NCI-H2227 (cell line): Measurements from ENCODE around the gene CRIP3.

Experiments
- DNase-seq: peaks from one replicate; lab custom pipeline; 2025; ENCODE audit not compliant: unreplicated experiment; lab: John Stamatoyannopoulos, UW

Gene CRIP3

DNA sequence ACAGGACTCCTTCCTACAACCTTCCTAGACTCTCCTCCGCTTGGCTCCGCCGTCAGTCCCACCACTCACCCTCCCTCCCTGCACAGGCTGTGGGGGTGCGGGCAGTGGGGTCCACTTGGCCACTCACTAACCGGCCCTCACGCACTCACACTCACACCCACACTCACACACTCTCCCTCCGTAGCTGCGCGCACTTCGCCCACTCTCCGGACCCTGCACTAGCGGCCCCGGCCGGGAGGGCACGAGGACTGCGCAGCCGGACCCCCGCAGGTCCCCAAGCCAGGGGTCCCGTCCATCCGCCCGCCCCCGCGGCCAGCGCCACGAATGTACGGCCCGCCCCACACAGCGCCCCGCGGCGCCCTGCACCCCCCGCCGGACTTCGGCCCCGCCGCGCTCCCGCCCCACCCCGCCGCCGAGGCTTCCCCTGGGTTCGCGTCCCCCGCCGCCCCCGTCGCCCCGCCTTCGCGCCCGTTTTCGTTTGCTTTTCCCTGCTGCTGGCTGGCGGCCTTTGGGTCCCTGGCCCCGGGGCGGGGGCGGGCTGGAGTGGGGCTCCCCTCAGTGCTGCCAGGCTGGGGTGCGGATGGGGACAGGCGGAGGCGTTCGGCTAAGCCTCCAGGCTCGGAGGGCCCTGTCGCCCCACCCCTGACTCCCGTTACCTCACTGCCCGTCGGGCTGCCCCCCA, 33.6 kb downstream of the CRIP3 start:
- no peak for DNase-seq

DNA sequence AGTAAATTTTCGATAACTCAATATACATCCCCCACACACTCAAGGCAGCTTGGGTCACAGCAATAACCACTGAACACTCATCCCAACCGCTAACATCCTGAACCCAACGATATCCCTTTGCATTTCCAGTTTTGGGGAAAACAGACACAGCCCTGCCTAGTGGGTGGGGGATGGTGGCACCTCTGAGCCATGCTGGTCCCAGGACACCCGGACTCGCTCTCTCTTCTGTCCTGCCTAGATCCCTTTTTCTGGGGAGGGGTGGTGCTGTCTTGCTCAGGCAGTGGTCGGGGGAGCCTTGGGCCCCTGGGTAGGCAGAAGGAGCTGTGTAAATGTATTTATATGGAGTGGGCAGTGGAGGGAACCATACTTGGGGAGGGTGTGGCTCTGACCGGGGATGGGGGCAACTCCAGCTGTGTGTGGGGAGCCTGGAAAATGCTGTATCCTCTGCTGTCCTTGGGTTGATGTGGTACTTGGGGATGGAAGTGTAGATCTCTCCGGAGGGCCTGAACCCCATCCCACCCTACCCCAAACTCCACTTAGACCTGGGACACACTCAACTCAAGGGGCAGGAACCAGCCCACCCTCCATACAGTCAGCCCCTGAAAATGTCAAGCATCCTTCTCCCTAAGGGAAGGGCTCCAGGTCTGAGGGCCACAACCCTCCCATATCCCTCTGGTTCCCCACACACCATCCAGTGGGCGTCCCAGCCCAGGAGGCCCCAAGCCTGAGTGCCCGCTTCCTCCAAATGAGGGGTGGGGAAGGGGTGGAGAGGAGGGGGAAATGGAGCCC, 34.3 kb downstream of the CRIP3 start:
- DNase-seq = no peak

DNA sequence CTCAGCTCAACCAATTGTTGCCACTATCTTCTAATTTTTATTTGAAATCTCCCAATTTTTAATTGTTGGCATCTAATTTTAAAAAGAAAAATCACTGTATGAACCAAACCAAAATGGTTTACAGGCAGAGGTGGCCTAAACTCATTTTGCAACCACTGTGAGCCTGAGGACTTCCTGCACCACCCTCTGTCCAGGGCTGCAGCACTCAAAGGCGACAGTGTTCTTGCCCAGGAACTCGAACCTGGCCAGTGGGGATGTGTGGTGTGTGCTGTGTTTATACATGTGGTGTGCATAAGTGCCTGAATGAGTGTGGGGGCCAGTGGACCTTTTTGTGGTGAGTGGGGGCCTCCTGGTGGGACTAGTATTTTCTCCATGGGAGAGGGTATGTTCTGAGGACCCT, 34.9 kb downstream of the CRIP3 start:
- DNase-seq = no peak

DNA sequence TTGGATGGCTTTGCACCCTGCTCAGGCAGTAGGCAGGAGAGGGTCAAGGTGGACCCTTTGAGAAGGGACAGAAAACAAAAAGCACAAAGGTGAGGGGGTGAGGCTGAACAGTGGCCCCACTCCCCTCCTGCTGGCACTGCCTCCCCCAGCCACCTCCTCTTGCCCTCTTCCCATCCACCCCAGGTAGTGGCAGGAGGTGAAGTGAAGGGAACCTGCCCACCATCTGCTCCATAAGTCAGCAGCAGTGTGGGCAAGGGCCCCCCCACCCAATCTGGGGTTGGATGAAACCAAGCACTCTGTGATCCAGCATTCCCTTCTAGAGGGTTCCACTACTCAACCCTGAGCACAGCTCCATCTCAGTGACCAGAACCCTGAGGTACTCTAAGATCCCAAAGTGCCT, 36.7 kb downstream of the CRIP3 start:
- no peak for DNase-seq

DNA sequence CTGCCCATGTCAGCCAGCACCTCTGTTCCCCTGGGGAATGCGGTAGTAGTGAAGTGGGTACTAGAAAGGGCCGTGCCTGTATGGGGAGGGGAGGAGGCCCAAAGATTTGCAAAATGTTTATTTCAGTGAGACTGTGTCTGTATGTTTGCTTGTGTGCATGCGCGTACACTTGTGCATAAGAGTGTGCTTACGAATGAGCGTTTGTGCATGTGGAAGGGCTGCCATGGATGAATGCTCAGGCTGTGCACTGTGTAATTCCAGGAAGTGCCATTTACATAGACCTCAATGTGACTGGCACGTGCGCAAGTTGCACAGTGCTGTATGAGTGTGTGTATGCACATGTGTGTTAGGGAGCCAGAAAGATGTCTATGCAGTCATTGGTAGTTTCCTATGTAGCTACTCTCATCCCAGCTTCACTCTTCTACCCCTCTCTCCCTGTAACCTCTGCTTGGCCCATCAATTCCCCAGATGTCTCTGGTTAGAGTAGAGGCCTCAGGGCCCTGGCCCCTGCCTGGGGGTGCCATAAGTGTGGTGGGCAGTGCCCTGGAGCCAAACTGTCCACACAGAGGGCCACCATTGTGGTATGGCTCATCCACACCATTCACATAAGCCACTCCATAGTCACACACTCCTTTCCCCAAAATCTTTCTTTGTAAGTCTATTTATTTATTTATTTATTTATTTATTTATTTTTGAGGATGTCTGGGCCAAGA, 37.4 kb downstream of the CRIP3 start:
- no peak for DNase-seq

DNA sequence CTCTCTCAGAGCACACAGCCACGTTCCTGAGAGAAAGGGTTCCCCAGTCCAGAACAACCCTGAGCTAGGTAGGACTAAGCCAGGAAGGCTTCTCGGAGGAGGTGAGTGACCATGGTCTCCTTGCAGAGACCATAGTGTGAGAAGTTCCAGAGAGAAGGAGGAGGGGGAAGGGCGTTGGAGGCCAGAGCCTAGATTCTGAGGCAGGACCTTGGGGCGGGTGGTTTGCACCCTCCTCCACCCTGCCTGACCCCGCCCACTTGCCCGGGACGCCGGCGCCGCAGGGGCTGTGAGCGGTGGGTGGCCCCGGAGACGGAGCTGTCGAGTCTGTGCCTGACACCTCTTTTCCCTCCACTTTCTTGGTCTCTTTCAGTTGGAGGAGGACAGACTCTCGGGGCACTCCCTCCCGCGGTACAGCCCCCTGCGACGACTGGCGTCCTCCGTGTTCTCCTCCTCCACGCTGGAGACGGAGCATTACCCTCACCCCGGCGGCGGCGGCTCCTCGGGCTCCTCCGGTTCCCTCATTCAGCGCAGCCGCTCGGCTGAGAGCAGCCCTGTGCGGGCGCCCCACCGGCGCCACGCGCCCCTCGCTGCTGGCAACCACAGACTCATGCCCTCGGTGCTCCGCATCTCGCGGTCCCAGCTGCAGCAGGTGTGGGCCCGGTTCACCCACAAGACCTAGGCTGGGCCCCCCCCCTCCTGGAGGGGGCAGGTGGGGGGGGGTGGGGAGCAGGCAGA, 39.2 kb downstream of the CRIP3 start:
- no peak for DNase-seq

DNA sequence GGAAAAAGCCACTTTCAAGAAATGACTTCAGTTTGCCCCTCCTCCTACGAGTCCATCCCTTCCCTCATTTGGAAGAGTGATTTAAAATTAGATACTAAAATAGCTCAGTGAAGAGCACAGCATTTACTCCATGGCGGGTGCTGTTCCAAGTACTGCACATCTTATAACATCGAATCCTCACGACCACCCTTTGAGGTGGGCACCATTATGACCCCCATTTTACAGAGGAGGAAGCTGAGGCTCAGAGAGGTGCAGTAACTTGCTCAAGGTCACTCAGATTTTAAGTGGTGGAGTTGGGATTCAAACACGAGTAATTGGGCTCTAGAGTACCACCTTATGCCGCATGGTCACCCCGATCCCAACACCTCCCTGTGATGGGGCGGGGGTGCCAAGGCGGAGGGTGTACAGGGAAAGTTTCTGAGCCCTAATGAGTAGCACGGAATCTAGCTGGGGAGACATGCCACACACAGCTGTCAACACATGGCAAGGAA, 39.8 kb downstream of the CRIP3 start:
- no peak for DNase-seq

DNA sequence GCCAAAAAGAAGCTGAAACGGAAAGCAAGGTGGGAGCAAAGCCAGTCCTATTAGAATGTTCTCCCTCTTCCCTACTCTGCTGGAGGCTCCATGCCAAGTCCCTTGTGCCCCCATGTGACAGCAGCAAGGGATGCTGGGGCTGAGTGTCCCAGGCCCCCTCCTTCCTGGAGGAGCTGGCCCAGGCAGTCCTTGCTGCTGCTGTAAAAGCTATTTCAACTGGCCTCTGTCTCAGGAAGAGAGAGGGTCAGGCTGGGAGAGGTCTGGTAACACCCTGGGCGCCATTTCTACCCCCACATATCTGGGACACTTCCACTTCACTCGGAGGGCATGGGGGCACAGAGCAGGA, 40.3 kb downstream of the CRIP3 start:
- no peak for DNase-seq

DNA sequence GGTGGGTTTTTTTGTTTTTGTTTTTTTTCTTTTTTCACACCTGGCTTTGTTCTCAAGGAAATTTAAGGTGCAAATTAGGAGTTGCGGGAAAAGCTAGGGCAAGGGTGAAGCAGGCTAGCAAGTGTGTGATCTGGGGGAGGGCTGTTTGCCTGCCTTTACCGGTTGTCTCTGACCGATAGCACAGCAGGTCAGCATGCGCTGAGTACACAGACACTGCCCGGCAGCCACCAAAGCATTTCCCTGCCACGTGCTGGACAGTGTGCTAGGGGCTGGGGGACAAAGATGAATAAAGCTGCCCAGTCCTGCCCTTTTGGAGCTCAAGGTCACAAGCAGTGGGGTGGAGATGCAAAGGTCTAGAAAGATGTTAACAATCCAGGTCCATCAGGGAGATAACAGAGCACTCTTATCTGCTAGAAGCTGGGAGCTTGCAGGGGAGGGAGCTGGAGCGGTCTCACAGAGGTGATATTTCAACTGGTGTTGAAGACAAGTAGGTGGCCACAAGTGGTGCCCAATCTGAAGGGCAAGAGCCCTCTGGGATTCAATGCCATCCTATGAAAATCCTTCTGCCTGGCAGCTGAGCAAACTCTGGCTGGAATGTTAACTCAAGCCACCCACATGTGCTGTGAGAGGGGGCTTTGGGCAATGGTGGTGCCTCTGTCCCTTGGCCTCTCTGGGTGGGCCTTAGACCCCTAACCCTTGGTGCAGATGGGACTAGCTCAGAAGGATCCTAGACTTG, 40.8 kb downstream of the CRIP3 start:
- no peak for DNase-seq

DNA sequence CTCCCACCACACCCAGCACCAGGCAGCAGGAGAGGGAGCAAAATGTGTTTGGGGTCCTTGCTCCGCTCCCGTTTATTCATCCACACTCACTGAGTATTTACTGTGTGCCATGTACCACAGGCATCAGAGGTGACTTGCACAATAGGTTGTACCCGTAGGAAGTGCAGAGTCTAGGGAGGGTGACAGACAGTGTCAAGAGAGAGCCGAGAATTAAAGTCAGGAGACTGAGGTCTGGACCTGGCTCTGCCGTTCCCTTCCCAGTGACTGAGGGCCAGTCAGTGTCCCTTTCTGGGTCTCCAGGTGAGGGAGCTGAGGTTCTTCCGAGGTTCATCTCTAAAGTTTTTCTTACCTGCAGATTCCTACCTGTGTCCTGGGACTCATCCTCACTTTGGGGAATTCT, 43.1 kb downstream of the CRIP3 start:
- DNase-seq = no peak

DNA sequence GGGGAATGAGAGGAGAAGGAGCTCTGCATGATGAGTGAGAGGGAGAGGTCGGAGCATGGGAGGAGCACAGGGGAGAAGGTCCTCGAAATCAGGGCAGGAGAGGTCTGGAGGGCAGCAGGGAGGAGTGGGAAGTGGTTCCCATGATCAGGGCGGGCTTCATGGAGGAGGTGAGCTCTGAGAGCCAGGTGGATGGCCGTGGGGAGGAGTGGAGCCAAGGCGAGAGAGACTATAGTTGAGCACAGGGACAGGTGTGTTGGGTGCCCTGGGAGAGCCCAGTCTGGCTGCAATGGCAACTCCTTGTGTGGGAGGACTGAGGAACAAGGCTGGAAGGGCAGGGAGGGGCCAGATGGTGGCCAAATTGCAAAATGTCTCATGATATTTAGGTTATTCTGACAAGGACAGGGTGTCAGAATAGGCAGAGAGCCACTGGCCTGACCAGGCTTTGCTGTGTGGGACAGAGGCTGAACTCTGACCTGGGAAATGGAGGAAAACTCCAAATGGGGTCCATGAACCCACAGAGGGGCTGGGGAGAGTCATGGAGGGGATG, 44.0 kb downstream of the CRIP3 start:
- no peak for DNase-seq

DNA sequence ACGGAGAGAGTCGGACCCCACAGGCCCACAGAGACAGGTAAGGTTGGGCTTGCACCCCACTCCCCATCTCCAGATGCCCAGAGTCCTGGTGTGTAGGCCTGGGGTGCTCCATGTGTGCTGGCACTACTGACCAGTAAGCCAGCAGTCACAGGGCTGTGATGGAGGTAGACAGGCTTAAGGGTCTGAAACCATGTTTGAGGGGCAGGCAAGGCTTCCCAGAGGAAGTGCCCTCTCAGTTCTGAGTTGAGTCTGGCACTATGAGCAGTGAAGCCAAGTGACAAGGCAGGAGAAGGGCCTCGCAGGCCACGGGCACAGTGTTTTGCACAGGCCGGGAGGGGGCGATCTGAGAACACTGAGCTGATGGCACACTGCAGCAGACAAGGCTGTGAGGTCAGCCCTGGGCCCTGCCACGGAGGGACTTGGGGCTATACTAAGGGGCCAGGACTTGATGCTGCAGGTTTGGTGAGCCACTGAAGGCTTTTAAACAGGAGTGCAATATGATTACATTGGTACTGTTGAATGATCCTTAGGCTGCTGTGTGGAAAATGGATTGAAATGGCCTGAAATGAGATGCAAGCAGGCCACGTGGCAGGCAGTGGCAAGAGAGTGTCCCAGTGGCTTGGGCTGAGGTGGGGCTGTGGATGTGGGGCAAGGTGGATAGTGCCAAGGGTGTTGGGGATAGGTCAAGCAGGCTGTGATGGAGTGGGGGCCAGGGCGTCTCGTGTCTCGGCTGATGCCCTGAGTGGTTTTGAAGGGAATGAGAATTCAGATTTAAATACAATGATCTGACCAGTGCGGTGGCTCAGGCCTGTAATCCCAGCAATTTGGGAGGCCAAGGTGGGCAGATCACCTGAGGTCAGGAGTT, 45.1 kb downstream of the CRIP3 start:
- DNase-seq = peak; percentile 29

DNA sequence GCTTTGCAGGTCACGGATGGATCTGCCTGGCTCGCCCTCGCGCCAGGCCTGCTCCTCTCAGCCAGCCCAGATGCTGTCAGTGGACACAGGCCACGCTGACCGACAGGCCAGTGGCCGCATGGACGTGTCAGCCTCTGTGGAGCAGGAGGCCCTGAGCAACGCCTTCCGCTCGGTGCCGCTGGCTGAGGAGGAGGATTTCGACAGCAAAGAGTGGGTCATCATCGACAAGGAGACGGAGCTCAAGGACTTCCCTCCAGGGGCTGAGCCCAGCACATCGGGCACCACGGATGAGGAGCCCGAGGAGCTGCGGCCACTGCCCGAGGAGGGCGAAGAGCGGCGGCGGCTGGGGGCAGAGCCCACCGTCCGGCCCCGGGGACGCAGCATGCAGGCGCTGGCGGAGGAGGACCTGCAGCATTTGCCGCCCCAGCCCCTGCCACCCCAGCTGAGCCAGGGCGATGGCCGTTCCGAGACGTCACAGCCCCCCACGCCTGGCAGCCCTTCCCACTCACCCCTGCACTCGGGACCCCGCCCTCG, 45.8 kb downstream of the CRIP3 start:
- no peak for DNase-seq

DNA sequence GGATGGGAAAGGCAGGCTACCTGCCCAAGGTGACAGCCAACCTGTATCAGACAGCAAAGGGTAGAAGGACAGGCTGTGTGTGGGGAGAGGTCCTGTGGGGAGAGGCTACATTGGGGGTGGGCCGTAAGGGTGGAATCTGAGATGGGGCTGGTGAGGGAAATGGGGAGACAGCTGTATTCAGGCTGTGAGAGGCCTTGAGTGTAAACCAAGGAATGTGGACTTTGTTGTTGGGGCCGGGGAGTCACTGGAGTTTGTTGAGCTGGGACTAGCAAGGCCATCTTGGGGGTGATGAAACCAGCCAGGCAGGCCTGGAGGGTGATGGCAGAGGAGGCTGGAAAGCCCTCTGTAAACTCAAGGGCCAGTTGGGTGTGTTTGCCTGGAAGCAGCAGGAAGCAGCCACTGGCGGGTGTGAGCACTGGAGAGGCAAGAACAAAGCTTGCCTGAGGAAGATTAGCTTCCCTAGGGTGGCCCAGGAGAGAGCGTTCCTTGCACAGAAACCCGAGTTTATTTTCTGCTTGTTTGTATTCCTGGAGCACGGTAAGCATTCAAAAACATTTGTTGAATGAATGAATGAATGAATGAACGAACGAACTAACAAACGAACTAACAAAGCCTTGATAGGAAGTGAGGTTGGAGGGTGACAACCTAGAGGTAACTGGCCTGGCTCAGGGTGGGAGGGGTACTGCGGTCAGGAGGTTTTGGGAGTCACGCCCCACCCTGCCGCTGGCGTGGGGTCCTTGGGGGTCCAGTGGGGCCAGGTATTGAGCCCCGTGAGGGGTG, 46.4 kb downstream of the CRIP3 start:
- no peak for DNase-seq

DNA sequence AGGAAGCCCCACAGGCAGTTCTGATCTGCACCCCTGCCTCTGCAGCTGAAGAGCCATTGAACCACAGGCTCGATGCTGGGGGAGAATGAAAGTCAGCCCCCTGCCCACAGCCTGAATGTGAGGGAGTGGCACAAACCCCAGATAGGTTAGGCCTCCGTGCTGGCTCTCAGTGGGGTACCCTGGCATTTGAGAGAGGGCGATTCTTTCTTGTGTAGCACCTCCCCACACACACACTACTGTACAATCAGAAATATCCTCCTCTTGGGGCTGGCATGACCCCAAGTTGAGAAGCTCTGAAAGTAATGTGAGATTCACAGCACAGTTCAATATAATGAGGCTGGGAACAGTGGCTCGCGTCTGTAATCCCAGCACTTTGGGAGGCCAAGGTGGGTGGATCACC, 47.4 kb downstream of the CRIP3 start:
- no peak for DNase-seq

DNA sequence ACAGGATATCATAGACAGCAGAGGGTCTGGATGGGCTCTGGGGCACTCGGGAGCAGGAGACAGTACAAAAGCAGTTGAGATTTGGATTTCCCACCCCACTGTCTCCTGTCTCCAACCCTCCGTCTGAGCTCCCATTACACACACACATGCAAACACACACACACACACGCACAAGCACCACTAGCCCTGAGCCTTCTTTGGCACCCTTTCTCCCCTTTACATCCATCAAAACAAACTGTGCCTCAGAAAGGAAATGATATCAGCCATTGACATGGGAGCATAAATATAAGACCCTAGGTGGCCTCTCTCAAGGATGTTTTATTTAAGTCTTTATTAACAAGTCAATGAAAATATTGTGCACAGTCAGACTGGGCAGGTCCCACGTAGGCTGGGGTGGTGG, 47.8 kb downstream of the CRIP3 start:
- DNase-seq = no peak

DNA sequence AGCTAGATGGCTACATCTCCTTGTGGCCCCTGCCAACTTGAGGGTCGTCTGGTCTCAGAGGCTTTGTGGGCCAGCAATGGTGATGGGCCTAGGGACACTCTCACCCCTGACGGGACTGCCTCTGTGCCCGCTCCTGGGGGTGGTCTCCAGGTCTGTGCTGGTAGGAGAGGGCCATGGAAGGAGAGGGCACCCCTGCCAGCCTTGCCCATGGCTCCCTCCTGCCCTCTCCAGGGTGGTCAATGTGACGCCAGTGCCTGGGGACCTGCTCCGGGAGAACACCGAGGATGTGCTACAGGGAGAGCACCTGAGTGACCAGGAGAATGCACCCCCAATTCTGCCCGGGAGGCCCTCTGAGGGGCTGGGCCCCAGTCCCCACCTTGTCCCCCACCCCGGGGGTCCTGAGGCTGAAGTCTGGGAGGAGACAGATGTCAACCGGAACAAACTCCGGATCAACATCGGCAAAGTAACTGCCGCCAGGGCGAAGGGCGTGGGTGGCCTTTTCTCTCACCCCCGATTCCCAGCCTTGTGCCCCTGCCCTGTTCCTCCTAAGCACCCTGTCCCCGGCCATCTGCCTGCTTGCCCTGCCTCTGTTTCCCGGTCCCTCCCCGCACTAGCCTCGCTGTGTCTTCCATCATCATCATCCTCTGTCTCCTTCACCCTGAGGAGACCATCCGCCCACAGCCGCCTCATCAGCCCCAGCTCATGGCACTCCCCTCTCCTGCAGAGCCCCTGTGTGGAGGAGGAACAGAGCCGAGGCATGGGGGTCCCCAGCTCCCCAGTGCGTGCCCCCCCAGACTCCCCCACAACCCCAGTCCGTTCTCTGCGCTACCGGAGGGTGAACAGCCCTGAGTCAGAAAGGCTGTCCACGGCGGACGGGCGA, 49.6 kb downstream of the CRIP3 start:
- no peak for DNase-seq
